Endothelial cell of umbilical vein (primary cell): ENCODE results near the gene DCUN1D5. TPM values are rescaled to one million over a fixed set of nuclear protein-coding genes. Genes with fewer than 3 reads are reported as not detected.
A peak's percentile ranks its signal among the peaks of the same experiment; 100 is the strongest.

ENCODE experiments used
- BruUV-seq: library from RNA; stranded (reverse); fragments of 400-500 nt; replicated peaks from 2 replicates; lab custom pipeline; 2021; lab: Mats Ljungman, UMichigan
- CTCF ChIA-PET: fragments of 300-600, 350-600 bp; sonication (Branson Sonifier 250); formaldehyde crosslinking; loops from one replicate; lab custom pipeline; 2021; ENCODE audit warnings: antibody characterized with exemption, inconsistent platforms; lab: Charles Lee
- POLR2A ChIA-PET: fragments of 300-600, 350-600 bp; sonication (Branson Sonifier 250); formaldehyde crosslinking; loops from one replicate; lab custom pipeline; 2021; ENCODE audit warnings: antibody characterized with exemption, inconsistent platforms; lab: Charles Lee
- DNase-seq: peaks from one replicate; pipeline ENCODE4 v3.0.0-alpha.2; 2011; ENCODE audit warnings: low read depth, low spot score
- FAIRE-seq: peaks from 2 replicates; lab custom pipeline; 2011; peaks lifted over from hg19 to GRCh38; lab: Jason Lieb, UNC
- H2AFZ ChIP-seq: 2 replicates; pipeline ENCODE4 v1.6.0; 2012; ENCODE audit warnings: low read depth, low read length, control low read depth, inconsistent platforms
- H3K27ac ChIP-seq: 2 replicates; pipeline ENCODE4 v1.5.1; 2011; ENCODE audit warnings: low read depth, mild to moderate bottlenecking, control low read depth, low read length, moderate library complexity; ENCODE audit not compliant: insufficient read depth
- H3K27me3 ChIP-seq, 2 experiments: 2 replicates each; pipeline versions ENCODE4 v1.6.0 to v1.6.1; 2011; ENCODE audit warnings: low read length in 2 of 2, mixed read lengths in 1 of 2; ENCODE audit not compliant: control insufficient read depth in 2 of 2, insufficient read depth in 2 of 2
- H3K36me3 ChIP-seq, 2 experiments: 2 replicates in 1 of 2; 3 replicates in 1 of 2; pipeline ENCODE4 v1.5.1; 2011; ENCODE audit warnings: low read length in 2 of 2, mild to moderate bottlenecking in 1 of 2, moderate library complexity in 1 of 2; ENCODE audit not compliant: control insufficient read depth in 2 of 2, insufficient read depth in 2 of 2; ENCODE audit errors: extremely low read depth in 1 of 2
- H3K4me1 ChIP-seq: 3 replicates; pipeline ENCODE4 v1.5.1; 2011; ENCODE audit warnings: mild to moderate bottlenecking, low read length; ENCODE audit not compliant: control insufficient read depth, insufficient read depth; ENCODE audit errors: extremely low read depth
- H3K4me2 ChIP-seq: 2 replicates; pipeline ENCODE4 v1.6.1; 2011; ENCODE audit warnings: low read length, control low read depth, mixed read lengths; ENCODE audit not compliant: insufficient read depth
- H3K4me3 ChIP-seq, 3 experiments: fragments of 200-600 bp in 1 of 3; sonication (generic), shearing (Covaris generic) in 1 of 3; replicated peaks in 1 of 3; 2 replicates each; pipeline ENCODE4 v1.5.1; 2011 to 2016; ENCODE audit warnings: control low read depth in 3 of 3, low read length in 3 of 3, mild to moderate bottlenecking in 2 of 3, inconsistent platforms in 1 of 3, low read depth in 1 of 3, moderate library complexity in 1 of 3; ENCODE audit not compliant: insufficient read depth in 1 of 3
- H3K79me2 ChIP-seq: 2 replicates; pipeline ENCODE4 v1.6.0; 2012; ENCODE audit warnings: low read length, inconsistent platforms; ENCODE audit not compliant: control insufficient read depth, insufficient read depth
- H3K9ac ChIP-seq: replicated peaks from 2 replicates; pipeline ENCODE3; 2011; ENCODE audit warnings: low read length, control low read depth; ENCODE audit not compliant: insufficient read depth; ENCODE audit errors: extremely low read depth
- H3K9me1 ChIP-seq: replicated peaks from 3 replicates; pipeline ENCODE4 v1.6.0; 2011; ENCODE audit warnings: mild to moderate bottlenecking, low read length; ENCODE audit not compliant: control insufficient read depth, insufficient read depth; ENCODE audit errors: extremely low read depth
- H3K9me3 ChIP-seq: replicated peaks from 2 replicates; pipeline ENCODE4 v1.5.1; 2012; ENCODE audit warnings: low read length, inconsistent platforms; ENCODE audit not compliant: control insufficient read depth, insufficient read depth
- H4K20me1 ChIP-seq: replicated peaks from 2 replicates; pipeline ENCODE3; 2011; ENCODE audit warnings: mild to moderate bottlenecking, low read length; ENCODE audit not compliant: control insufficient read depth, insufficient read depth; ENCODE audit errors: extremely low read depth
- CTCF ChIP-seq, 2 donors: IDR thresholded peaks; 1 replicate in 1 of 2; 2 replicates in 1 of 2; pipeline ENCODE4 v1.5.1; 2011; ENCODE audit warnings: low read length in 2 of 2, mild to moderate bottlenecking in 2 of 2, moderate library complexity in 2 of 2, control low read depth in 1 of 2, inconsistent platforms in 1 of 2, low read depth in 1 of 2; ENCODE audit not compliant: insufficient read depth in 1 of 2; ENCODE audit errors: extremely low read depth in 1 of 2
- EZH2 ChIP-seq: IDR thresholded peaks from 2 replicates; pipeline ENCODE4 v1.6.1; 2012; ENCODE audit warnings: borderline replicate concordance, low read depth, mild to moderate bottlenecking, moderate library complexity, low read length, inconsistent platforms; ENCODE audit not compliant: severe bottlenecking
- FOS ChIP-seq: IDR thresholded peaks from 2 replicates; pipeline ENCODE4 v1.6.1; 2011; ENCODE audit warnings: mild to moderate bottlenecking, low read length, moderate library complexity, borderline replicate concordance; ENCODE audit not compliant: insufficient read depth
- GATA2 ChIP-seq: IDR thresholded peaks from 2 replicates; pipeline ENCODE4 v1.7.0; 2011; ENCODE audit warnings: low read depth, mild to moderate bottlenecking, moderate library complexity, mixed read lengths, low read length; ENCODE audit not compliant: insufficient read length, insufficient read depth
- JUN ChIP-seq: IDR thresholded peaks from 2 replicates; pipeline ENCODE4 v1.6.1; 2011; ENCODE audit warnings: borderline replicate concordance, low read depth; ENCODE audit not compliant: insufficient read length, insufficient read depth
- MAX ChIP-seq: IDR thresholded peaks from 2 replicates; pipeline ENCODE4 v1.6.1; 2011; ENCODE audit not compliant: insufficient read depth, insufficient read length
- MYC ChIP-seq: IDR thresholded peaks from one replicate; pipeline ENCODE4 v1.6.1; 2011; ENCODE audit warnings: mild to moderate bottlenecking, low read depth, low read length
- POLR2A ChIP-seq: IDR thresholded peaks from 2 replicates; pipeline ENCODE4 v1.6.1; 2012; ENCODE audit warnings: low read depth, mild to moderate bottlenecking, control low read depth, low read length
- POLR2AphosphoS5 ChIP-seq: IDR thresholded peaks from 2 replicates; pipeline ENCODE4 v1.6.1; 2012; ENCODE audit warnings: low read depth, mild to moderate bottlenecking, control low read depth, low read length, moderate library complexity; ENCODE audit not compliant: insufficient read depth
- dilution Hi-C: fragments of 300-500 bp; cut with MboI; formaldehyde crosslinking; loops from one replicate; pipeline ENCODE4 v1.15.0; 2019; ENCODE audit warnings: low sequenced_read_pairs; ENCODE audit not compliant: extremely low pct_ligation_motif_present
- intact Hi-C: fragments of 100-400 bp; cut with micrococcal nuclease; formaldehyde crosslinking; loops from one replicate; pipeline ENCODE4 v1.10.0; 2022
- polyA plus RNA-seq, 4 experiments: library from polyadenylated mRNA; depleted of rRNA in 3 of 4; stranded (reverse) in 3 of 4; unstranded in 1 of 4; fragments of >200 nt; gene quantifications; 2 replicates each; pipeline versions ENCODE4 v1.2.1 to v1.2.3, GENCODE V29; 2011 to 2012; ENCODE audit warnings: missing spikeins in 1 of 4
- total RNA-seq: library from RNA; stranded (reverse); gene quantifications from 2 replicates; pipeline ENCODE4 v1.2.3, GENCODE V29; 2021

The DCUN1D5 gene
- total and polyA plus RNA-seq, 2 donors (not counting 3 experiments of a cell fraction or from before 2014, with no cell fraction given) = 32.9 to 49.8 TPM

GRCh38 chr11:103035791-103036434 lies 56.0 kb downstream of the DCUN1D5 start:
- Histone ChIP-seq H3K27ac (peak overlapping the region; percentile 59), H3K4me1 (peaks cover 9% of the 10 kb centered on the region), H3K4me2 (peak overlapping the region; percentile 50), H3K36me3 (no peaks in the 10 kb centered on the region), H3K9ac (peak overlapping the region; percentile 22), H3K9me3 (no peaks in the 10 kb centered on the region), H2AFZ (peak overlapping the region; percentile 75), H3K27me3 (no peaks in the 10 kb centered on the region), H3K79me2 (no peaks in the 10 kb centered on the region), H3K4me3 (no peak overlapping the region), H4K20me1 (no peaks in the 10 kb centered on the region), H3K9me1 (no peaks in the 10 kb centered on the region)
- intact Hi-C loops = loop anchor here (1.0 to 5.0 kb wide), 7 partner anchors 19 to 303 kb away; no protein-coding TSS in a partner anchor
- peak; percentile 91 for DNase-seq
- POLR2A ChIA-PET = no interaction called here
- CTCF ChIA-PET = interaction anchor here (0.7 to 3.4 kb wide), 27 partner anchors 9 to 308 kb away, joined by 3 to 24 read pairs (median 4); partner anchors contain the start of gene DYNC2H1
- dilution Hi-C loops = no loop called here
- TF ChIP-seq JUN = peak; percentile 91
- no peak for TF ChIP-seq POLR2AphosphoS5
- TF ChIP-seq MYC = no peak
- TF ChIP-seq GATA2 = no peak
- no peak for TF ChIP-seq POLR2A
- TF ChIP-seq FOS = peak; percentile 68
- TF ChIP-seq MAX = no peak
- peak; percentile 31 to 58 for TF ChIP-seq CTCF (IDR thresholded peaks at IDR 0.05; ENCODE audit: extremely low read depth in 1 of 2, insufficient read depth in 1 of 2, low read depth in 1 of 2, low read length in 2 of 2)
- TF ChIP-seq EZH2 = no peak
- peak; percentile 85 for FAIRE-seq
- no TSS peak for BruUV-seq
